Stomach (tissue), 9 donors: Measurements from ENCODE around the gene SETD4. TPM values are rescaled to one million over a fixed set of nuclear protein-coding genes. Genes with fewer than 3 reads are reported as not detected.
A peak's percentile ranks its signal among the peaks of the same experiment; 100 is the strongest.

Source experiments
- DNase-seq, 2 donors: peaks; one replicate each; pipeline versions ENCODE4 v3.0.0 to v3.0.0-alpha.2; 2013 to 2019
- H3K27ac ChIP-seq, 5 donors: fragments of 200-600 bp in 4 of 5; sonication (generic) in 4 of 5; one replicate each; pipeline ENCODE4 v1.5.1; 2013 to 2019; ENCODE audit warnings: mild to moderate bottlenecking in 1 of 5, moderate library complexity in 1 of 5
- H3K27me3 ChIP-seq, 3 donors: fragments of 200-600 bp; sonication (generic); one replicate each; pipeline ENCODE4 v1.5.1; 2017 to 2019; ENCODE audit warnings: mixed run types in 1 of 3
- H3K36me3 ChIP-seq, 4 donors: fragments of 200-600 bp; sonication (generic); 1 replicate in 3 of 4; 2 replicates in 1 of 4; pipeline ENCODE4 v1.5.1; 2016 to 2019
- H3K4me1 ChIP-seq, 4 donors: fragments of 200-600 bp; sonication (generic); one replicate each; pipeline ENCODE4 v1.5.1; 2016 to 2019
- H3K4me3 ChIP-seq, 4 donors: fragments of 200-600 bp; sonication (generic) in 3 of 4; one replicate each; pipeline ENCODE4 v1.5.1; 2016 to 2019; ENCODE audit warnings: mild to moderate bottlenecking in 1 of 4
- H3K9me3 ChIP-seq, 4 donors: fragments of 200-600 bp; sonication (generic); one replicate each; pipeline ENCODE4 v1.5.1; 2016 to 2019
- EP300 ChIP-seq: sonication (generic); formaldehyde crosslinking; IDR thresholded peaks from one replicate; pipeline ENCODE4 v1.6.1; 2017; ENCODE audit warnings: antibody characterized with exemption
- POLR2A ChIP-seq, 4 donors: fragments of 450-650 bp; IDR thresholded peaks; one replicate each; pipeline ENCODE4 v1.6.1; 2016; ENCODE audit warnings: antibody characterized with exemption in 4 of 4, control low read depth in 2 of 4, mild to moderate bottlenecking in 1 of 4, moderate library complexity in 1 of 4
- POLR2AphosphoS5 ChIP-seq, 3 donors: sonication (generic); formaldehyde crosslinking; IDR thresholded peaks; one replicate each; pipeline ENCODE4 v1.6.1; 2016; ENCODE audit warnings: antibody characterized with exemption in 3 of 3
- WGBS, 5 donors: extraction: QIAGEN DNeasy Blood & Tissue Kit in 3 of 5; methylation state at CpG; one replicate each; pipeline versions ENCODE4 v1.1.5 to v1.1.7; 2013 to 2018; 5-methylcytosine and 5-hydroxymethylcytosine counted together
- intact Hi-C: fragments of 100-400 bp; cut with DNase I; formaldehyde crosslinking; loops from one replicate; pipeline ENCODE4 v1.15.1; 2023; ENCODE audit warnings: low total_unique reads
- polyA plus RNA-seq, 3 donors: library from polyadenylated mRNA; stranded (reverse); fragments of 200-250 nt; gene quantifications; one replicate each; pipeline ENCODE4 v1.2.3, GENCODE V29; 2013
- total RNA-seq, 5 donors: library from RNA; depleted of rRNA; stranded (reverse); fragments of >200 nt; gene quantifications; one replicate each; pipeline versions ENCODE4 v1.1.0 to v1.2.3, GENCODE V29; 2014 to 2016
- TF ChIP-seq, protein P1 (sequence below), 7 experiments: fragments of 450-650 bp in 4 of 7; fragments of 200-600 bp in 3 of 7; sonication (generic) in 3 of 7; IDR thresholded peaks; one replicate each; pipeline ENCODE4 v1.5.1; 2016 to 2019; ENCODE audit warnings: antibody characterized with exemption in 7 of 7, control low read depth in 2 of 7, mild to moderate bottlenecking in 1 of 7
- donor health status: healthy with polysubstance abuse.
- donor health status: Bipolar disorder and iron deficiency.
- donor health status: healthy.

SETD4 gene
- total and polyA plus RNA-seq, 8 donors = 6.9 to 87.5 (median 25.5) TPM

GRCh38 chr21:36061445-36061844 lies 1.1 kb upstream of the SETD4 start:
- H3K4me1 ChIP-seq = peaks cover 11 to 30% (median 27%) of the 10 kb centered on the region in 4 donors
- no peak overlapping the region for H3K4me3 ChIP-seq
- DNase-seq = no peak
- peaks cover 8 to 23% (median 23%) of the 10 kb centered on the region in 4 donors for H3K36me3 ChIP-seq
- no peak for TF ChIP-seq POLR2AphosphoS5 (IDR thresholded peaks at IDR 0.05)
- TF ChIP-seq EP300 = no peak
- TF ChIP-seq, protein P1, sequence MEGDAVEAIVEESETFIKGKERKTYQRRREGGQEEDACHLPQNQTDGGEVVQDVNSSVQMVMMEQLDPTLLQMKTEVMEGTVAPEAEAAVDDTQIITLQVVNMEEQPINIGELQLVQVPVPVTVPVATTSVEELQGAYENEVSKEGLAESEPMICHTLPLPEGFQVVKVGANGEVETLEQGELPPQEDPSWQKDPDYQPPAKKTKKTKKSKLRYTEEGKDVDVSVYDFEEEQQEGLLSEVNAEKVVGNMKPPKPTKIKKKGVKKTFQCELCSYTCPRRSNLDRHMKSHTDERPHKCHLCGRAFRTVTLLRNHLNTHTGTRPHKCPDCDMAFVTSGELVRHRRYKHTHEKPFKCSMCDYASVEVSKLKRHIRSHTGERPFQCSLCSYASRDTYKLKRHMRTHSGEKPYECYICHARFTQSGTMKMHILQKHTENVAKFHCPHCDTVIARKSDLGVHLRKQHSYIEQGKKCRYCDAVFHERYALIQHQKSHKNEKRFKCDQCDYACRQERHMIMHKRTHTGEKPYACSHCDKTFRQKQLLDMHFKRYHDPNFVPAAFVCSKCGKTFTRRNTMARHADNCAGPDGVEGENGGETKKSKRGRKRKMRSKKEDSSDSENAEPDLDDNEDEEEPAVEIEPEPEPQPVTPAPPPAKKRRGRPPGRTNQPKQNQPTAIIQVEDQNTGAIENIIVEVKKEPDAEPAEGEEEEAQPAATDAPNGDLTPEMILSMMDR (IDR thresholded peaks at IDR 0.05) = no peak
- TF ChIP-seq POLR2A (IDR thresholded peaks at IDR 0.05) = no peak
- intact Hi-C loops = loop anchor here (5.0 kb wide), 1 partner anchor 51 kb away; no protein-coding TSS in a partner anchor
- 94 to 100% (median 98%) methylated on average over 2 of the region's 2 CpGs for WGBS, 5 donors
- no peaks in the 10 kb centered on the region for H3K27me3 ChIP-seq
- H3K27ac ChIP-seq = no peak overlapping the region
- H3K9me3 ChIP-seq = no peaks in the 10 kb centered on the region

DNA sequence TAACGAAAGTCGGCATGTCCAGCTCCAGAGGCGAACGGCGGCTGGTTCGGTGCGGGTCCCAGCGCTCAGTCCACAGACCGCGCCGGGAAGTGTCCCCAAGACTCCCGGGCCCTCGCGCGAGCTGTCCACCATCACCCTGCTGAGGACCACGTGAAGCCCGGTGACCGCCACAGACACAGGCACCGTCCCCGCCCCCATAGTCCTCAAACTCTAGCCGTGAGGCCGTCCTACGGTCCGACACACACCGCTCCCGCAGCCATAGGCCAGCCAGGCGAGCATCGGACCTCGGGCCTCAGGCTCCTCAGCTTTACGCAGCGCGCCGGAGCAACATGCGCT lies 535 bp downstream of the SETD4 start:
- H3K9me3 ChIP-seq = no peaks in the 10 kb centered on the region
- TF ChIP-seq EP300 (no peak), POLR2A (IDR thresholded peaks at IDR 0.05) (no peak), POLR2AphosphoS5 (IDR thresholded peaks at IDR 0.05) (no peak)
- TF ChIP-seq, protein P1 (IDR thresholded peaks at IDR 0.05) = no peak
- DNase-seq = peak in 1 of 2 donors; percentile 30
- peaks cover 11 to 30% (median 27%) of the 10 kb centered on the region in 4 donors for H3K4me1 ChIP-seq
- intact Hi-C loops = loop anchor here (5.0 kb wide), 1 partner anchor 53 kb away; no protein-coding TSS in a partner anchor
- H3K4me3 ChIP-seq = peak overlapping the region; percentile 75 to 99 (median 92)
- H3K27me3 ChIP-seq = no peaks in the 10 kb centered on the region
- peak overlapping the region; percentile 91 to 94 (median 92) for H3K27ac ChIP-seq
- WGBS, 5 donors = 0% methylated on average over 33 to 34 of the region's 34 CpGs
- H3K36me3 ChIP-seq = peaks cover 24 to 39% (median 39%) of the 10 kb centered on the region in 4 donors

DNA sequence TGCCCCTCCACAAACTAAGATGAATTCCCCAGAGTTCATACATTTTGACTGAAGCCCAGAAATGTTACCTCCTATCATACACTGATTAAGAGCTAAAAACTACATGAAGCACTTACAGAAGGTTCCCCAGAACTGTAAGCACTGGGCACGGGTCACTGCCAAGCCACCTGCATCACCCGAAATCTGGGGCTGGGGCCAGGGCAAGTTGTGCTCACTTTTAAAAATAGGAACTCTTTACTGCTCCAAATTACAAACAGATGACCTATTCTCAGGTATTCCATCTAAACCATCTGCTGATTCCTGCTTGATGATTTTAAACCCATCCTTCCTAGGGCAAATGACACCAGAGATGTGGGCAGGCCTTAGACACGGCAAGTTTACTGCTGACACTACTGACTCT lies 4.8 kb downstream of the SETD4 start:
- no peak for DNase-seq
- WGBS, 5 donors = 93 to 99% (median 95%) methylated on average over 3 of the region's 3 CpGs
- intact Hi-C loops = no loop called here
- H3K4me1 ChIP-seq = peaks cover 6 to 26% (median 21%) of the 10 kb centered on the region in 4 donors
- H3K9me3 ChIP-seq = no peaks in the 10 kb centered on the region
- H3K27ac ChIP-seq = no peak overlapping the region
- no peaks in the 10 kb centered on the region for H3K27me3 ChIP-seq
- H3K4me3 ChIP-seq = no peak overlapping the region
- H3K36me3 ChIP-seq = peaks cover 50 to 82% (median 81%) of the 10 kb centered on the region in 4 donors
- TF ChIP-seq, protein P1 (IDR thresholded peaks at IDR 0.05) = no peak
- no peak for TF ChIP-seq POLR2A (IDR thresholded peaks at IDR 0.05)
- TF ChIP-seq POLR2AphosphoS5 (IDR thresholded peaks at IDR 0.05) = no peak

GRCh38 chr21:36053715-36054062 lies 6.6 kb downstream of the SETD4 start:
- DNase-seq = no peak
- Histone ChIP-seq H3K27ac (no peak overlapping the region), H3K4me1 (peaks cover 0 to 15% (median 9%) of the 10 kb centered on the region in 4 donors), H3K27me3 (no peaks in the 10 kb centered on the region), H3K9me3 (no peaks in the 10 kb centered on the region), H3K4me3 (no peak overlapping the region), H3K36me3 (peaks cover 51 to 100% (median 99%) of the 10 kb centered on the region in 4 donors)
- intact Hi-C loops = no loop called here
- no peak for TF ChIP-seq POLR2A (IDR thresholded peaks at IDR 0.05)
- TF ChIP-seq, protein P1 (IDR thresholded peaks at IDR 0.05) = no peak
- no peak for TF ChIP-seq POLR2AphosphoS5 (IDR thresholded peaks at IDR 0.05)
- no peak for TF ChIP-seq EP300
- 78 to 94% (median 92%) methylated on average over 3 of the region's 3 CpGs for WGBS, 5 donors
